NCI-H1436 (cell line): ENCODE results near the gene RAB31.

Experiments used
- DNase-seq: peaks from one replicate; lab custom pipeline; 2025; lab: John Stamatoyannopoulos, UW

The RAB31 gene

DNA sequence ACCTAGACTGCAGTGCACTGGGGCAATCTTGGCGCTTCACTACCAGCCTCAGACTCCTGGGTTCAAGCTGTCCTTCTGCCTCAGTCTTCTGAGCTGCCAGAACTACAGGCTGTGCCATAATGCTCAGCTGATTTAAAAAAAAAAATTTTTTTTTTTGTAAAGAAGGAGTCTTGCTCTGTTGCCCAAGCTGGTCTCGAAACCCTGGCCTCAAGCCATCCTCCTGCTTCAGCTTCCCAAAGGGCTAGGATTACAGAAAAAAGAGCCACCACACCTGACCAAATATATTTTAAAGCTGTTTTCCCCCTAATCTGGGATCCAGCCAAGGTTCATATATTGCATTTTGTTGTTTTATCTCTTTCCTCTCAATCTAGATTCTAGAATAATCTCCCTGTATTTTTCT lies 82.2 kb downstream of the RAB31 start:
- DNase-seq = no peak

DNA sequence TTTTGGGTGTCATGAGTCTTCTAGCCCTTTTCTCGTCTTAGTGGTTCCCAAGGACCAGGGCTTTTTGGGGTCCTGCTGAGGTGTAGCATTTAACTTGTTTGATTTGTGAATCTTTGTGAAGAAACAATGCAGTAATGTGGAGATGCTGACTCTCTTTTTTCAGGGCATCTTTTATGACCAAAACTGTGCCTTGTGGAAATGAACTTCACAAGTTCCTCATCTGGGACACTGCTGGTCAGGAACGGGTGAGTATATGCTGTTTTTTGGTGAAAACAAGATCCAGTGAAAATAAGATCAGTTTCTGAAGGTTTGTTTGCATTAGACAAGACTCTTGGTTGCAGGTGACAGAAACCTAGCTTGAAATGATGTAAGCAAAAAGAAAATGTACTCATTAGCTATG lies 83.9 kb downstream of the RAB31 start:
- no peak for DNase-seq

DNA sequence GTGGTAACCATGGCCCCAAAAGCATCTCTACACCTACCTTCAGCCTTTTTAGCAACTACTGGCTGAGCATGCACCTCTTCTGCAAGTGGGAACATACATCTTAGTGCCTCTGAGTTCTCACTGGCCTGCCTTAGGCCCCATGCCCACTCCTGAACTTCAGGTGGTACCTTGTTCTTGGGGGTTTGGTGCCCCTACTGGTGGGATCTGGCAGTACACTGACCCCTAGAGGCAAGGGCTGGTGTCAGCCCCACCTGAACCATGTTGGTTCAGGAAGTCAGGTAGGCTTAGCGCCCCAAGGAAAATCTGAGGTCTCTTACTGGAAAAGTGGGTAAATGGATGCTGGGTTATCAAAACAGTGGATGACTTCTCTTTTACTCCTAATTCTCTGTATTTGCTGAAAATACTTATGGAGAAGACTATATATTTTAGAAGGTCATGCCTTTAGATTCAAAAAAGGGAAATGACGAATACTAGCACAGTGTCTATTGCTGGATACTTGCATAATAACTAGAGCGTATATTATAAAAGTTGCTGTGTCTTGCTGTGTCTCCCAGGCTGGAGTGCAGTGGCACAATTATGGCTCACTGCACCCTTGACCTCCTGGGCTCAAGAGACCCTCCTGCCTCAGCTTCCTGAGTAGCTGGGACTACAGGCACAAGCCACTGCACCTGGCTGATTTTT lies 84.6 kb downstream of the RAB31 start:
- no peak for DNase-seq

DNA sequence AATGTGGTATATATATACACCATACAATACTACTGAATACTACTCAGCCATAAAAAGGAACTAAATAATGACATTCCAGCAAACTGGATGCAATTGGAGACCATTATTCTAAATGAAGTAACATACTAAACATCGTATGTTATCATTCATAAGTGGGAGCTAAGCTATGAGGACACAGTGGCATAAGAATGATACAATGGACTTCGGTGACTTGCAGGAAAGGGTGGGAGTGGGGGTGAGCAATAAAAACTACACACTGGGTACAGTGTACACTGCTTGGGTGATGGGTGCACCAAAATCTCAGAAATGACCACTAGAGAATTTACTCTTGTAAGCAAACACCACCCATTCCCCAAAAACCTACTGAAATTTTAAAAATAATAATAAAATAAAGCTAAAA lies 87.9 kb downstream of the RAB31 start:
- DNase-seq = no peak

GRCh38 chr18:9796935-9797549 lies 88.9 kb downstream of the RAB31 start:
- no peak for DNase-seq

DNA sequence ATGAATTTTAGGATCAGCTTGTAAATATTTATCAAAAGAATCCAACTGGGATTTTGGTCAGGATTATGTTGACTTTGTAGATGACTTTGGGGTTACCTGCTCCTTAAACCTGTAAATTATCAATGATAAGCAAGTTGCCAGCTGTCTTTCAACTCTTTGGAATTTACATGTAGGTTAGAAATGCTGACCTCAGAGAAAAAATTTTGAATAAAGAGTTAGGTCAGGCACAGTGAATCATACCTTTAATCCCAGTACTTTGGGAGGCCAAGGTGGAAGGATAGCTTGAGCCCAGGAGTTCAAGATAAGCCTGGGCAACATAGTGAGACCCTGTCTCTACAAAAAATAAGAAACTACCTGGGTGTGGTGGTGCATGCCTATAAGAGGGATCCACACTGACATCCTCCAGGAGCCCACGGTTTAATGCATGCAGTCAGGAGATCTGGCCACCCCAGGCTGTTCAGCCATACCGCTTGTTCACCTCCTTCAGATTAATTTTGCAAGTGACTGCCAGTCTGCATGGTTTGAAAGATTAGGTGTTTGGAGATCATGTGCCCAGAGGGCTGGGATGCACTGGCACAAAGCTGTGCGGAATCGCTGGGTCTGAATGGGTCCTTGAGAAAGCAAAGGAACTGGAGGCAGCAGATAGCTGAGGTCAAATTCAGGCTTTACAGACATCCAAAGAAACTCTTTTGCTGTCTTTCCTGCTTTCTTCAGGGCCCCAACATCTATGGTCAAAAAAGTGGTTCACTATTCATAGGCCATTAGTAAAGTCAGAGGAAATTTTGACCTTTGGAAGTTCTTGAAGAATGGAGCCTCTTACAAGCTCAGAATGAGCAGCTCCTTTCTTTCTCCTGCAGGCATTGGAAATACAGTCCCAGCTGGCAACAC lies 94.3 kb downstream of the RAB31 start:
- no peak for DNase-seq

DNA sequence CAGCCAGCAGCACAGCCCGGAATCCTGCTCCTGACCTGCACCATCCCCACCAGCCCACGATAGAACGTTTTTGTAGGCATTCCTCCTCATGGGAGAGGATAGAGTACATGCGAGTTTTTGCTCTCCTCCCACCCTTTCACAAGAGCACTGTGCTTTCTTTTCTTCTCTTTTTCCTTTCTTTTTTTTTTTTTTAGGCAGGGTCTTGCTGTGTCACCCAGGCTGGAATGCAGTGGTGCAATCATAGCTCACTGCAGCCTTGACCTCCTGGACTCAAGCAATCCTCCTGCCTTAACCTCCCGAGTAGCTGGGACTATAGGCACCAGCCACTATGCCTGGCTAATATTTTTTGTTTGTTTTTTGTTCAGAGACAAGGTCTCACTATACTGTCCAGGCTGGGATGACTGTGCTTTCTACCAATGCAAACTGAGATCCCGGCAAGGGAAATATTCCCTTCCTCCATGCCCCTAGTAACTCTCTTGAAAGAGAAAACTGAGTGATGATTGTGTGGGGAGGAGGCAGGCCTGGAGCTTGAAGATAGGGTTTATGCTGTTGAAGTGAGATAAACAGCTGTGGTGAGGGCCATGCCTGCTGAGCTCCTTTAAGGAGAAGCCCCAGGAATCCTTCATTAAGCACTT lies 95.1 kb downstream of the RAB31 start:
- no peak for DNase-seq

- DNase-seq = no peak
Observed at GRCh38 chr18:9803698-9804516, 95.8 kb downstream of the RAB31 start.

- DNase-seq = no peak
Observed at GRCh38 chr18:9804517-9805104, 96.5 kb downstream of the RAB31 start.

DNA sequence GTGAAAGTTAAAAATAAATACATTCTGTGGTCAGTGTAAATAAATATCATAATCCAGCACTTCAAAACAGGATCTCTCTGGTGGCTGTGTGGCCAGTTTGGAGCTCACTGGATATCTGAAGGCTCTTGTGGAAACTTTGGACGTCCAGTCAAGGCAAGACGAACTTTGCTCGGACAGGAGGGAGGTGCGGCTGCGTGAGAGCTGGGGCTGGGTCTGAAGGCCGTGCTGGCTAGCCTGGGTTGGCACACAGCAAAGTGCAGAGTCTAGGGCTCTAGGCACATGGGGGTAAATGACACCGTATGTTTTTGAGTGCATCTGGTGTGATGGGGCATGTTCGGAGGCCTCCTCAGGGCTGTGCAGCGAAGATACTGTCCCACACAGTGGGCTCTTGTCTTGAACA lies 98.8 kb downstream of the RAB31 start:
- no peak for DNase-seq

GRCh38 chr18:9808295-9809241 lies 100.5 kb downstream of the RAB31 start:
- DNase-seq = no peak

DNA sequence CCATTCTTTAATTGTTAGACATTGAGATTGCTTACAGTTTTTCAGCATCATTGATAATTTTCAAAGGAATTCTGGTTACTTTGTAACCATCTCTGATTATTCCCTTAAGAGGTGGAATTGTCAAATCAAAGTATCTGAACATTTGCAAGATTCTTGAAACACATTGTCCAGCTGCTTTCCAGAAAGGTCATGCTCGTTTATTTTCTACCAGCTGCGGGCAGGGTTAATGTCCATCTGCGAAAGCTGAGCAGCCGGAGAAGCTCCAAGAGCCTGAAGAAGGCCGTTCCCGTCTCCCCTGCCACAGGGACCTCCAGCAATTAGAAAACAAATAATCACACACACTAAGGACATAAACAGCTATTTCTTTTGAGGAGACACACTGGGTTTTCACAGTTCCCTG lies 101.6 kb downstream of the RAB31 start:
- DNase-seq = no peak

DNA sequence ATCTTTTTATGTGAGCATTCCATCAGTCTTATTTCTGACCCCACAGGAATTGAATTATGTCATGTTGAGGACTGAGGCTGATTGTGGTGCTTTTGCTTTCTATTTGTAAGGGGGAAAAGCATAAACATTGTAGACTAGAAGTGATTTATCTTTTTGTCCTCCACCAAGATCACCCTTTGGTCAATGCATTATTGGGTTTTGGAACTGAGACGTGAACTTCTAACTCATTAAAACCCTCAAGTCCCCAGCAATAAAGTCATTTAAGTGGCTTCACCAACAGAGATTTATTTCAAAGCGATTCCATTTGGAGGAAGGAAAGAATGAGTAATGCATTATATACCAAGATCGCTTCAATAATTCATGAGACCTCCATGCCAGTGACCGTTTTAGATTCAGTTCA lies 102.2 kb downstream of the RAB31 start:
- no peak for DNase-seq

GRCh38 chr18:9810994-9811705 lies 103.0 kb downstream of the RAB31 start:
- no peak for DNase-seq

DNA sequence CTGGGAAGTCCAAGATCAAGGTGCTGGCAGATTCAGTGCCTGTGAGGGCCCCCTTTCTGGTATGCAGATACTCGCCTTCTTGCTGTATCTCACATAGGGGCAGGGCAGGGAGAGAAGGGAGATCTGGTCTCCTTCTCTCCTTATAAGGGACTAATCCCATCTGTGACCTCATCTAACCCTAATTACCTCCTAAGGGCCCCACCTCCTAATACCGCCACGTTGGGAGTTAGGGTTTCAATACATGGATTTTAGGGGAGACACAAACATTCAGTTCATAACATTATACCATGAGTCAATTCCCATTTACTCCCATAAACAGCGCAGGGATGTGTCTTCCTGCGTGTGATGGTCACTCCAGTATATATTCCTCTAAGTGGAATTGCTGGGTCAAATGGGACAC lies 103.9 kb downstream of the RAB31 start:
- DNase-seq = no peak

GRCh38 chr18:9814431-9814830 lies 106.3 kb downstream of the RAB31 start:
- no peak for DNase-seq

- no peak for DNase-seq
Observed at GRCh38 chr18:9817286-9817685, 109.2 kb downstream of the RAB31 start.

DNA sequence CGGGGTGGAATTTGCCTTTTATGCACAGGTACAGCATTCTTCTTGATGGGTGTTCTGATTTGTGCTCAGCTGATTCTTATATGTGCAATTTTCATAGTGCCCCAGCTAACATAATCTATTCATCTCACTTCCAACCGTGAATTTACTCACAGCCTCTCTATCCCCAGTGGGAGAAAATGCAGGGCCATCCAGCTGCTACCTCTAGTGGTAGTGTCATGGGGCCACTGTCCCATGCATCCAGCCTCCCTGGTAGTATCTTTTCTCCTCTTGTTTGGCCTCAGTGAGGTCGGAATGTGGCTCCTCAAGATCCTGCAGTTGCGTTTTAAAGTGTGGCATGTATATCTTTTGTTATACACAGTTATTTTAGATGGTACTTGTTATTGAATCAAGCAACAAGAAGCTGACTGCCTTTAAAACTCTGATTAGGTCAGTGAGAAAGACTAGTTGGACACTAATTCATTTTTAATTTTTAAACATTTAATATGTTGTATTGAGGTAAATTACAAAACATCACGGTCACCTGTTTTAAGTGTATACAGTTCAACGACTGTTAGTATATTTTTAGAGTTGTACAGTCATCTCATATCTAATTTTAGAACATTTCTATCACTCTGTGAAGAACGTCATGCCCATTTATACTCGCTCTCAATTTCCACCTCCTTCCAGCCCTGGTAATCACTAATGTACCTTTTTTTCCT lies 109.8 kb downstream of the RAB31 start:
- no peak for DNase-seq

- no peak for DNase-seq
Observed at GRCh38 chr18:9818423-9818734, 110.3 kb downstream of the RAB31 start.
